NOMO-1 treated with DMSO at 0.1 percent for 48 hours (cell line): Measurements from ENCODE around the gene LEFTY1.
"Not testable (repeated sequence)": the region's sequence is repeated elsewhere in the genome, so short reads cannot be mapped to it uniquely, and the experiment has no call there.

Experiments used
- DNase-seq: peaks from one replicate; lab custom pipeline; 2025; ENCODE audit not compliant: unreplicated experiment; lab: John Stamatoyannopoulos, UW

Gene LEFTY1

GRCh38 chr1:225889743-225890142 lies 797 bp upstream of the LEFTY1 start:
- no peak for DNase-seq

GRCh38 chr1:225888289-225888897 lies 553 bp downstream of the LEFTY1 start:
- DNase-seq, result no peak

- DNase-seq, result not testable (repeated sequence)
Measured at GRCh38 chr1:225887554-225888288, 1.2 kb downstream of the LEFTY1 start.

GRCh38 chr1:225887030-225887314 lies 2.0 kb downstream of the LEFTY1 start:
- DNase-seq, result no peak

- DNase-seq, result no peak
Measured at GRCh38 chr1:225886159-225887029, 2.6 kb downstream of the LEFTY1 start.

GRCh38 chr1:225885336-225885735 lies 3.6 kb downstream of the LEFTY1 start:
- peak; percentile 86 for DNase-seq

- DNase-seq, result no peak
Measured at GRCh38 chr1:225883616-225884265, 5.2 kb downstream of the LEFTY1 start.

GRCh38 chr1:225882694-225883615 lies 6.0 kb downstream of the LEFTY1 start:
- no peak for DNase-seq

GRCh38 chr1:225881959-225882693 lies 6.8 kb downstream of the LEFTY1 start, which contains the start of gene TMEM63A:
Gene TMEM63A (minus strand): TSS chr1:225882380. CDS start chr1:225877580, 4,800 bp downstream.
- peak; percentile 84 for DNase-seq

- no peak for DNase-seq
Measured at GRCh38 chr1:225881081-225881958, 7.6 kb downstream of the LEFTY1 start.

- no peak for DNase-seq
Measured at GRCh38 chr1:225880636-225881035, 8.3 kb downstream of the LEFTY1 start.

GRCh38 chr1:225880222-225880588 lies 8.7 kb downstream of the LEFTY1 start:
- DNase-seq, result no peak

GRCh38 chr1:225879521-225880221 lies 9.3 kb downstream of the LEFTY1 start:
- DNase-seq, result no peak

GRCh38 chr1:225878282-225878681 lies 10.7 kb downstream of the LEFTY1 start:
- no peak for DNase-seq

GRCh38 chr1:225877580-225877979 lies 11.4 kb downstream of the LEFTY1 start:
- no peak for DNase-seq

GRCh38 chr1:225876900-225877510 lies 11.9 kb downstream of the LEFTY1 start:
- DNase-seq, result no peak

GRCh38 chr1:225875044-225875815 lies 13.7 kb downstream of the LEFTY1 start:
- no peak for DNase-seq
